HG03045 (cell line): Measurements from ENCODE around the gene CACNA1B.
"Not testable (repeated sequence)": the region's sequence is repeated elsewhere in the genome, so short reads cannot be mapped to it uniquely, and the experiment has no call there.

Experiments used
- ATAC-seq: cut with Tn5 transposase; IDR thresholded peaks from one replicate; pipeline ENCODE4 v1.9.1; 2021; ENCODE audit warnings: mild to moderate bottlenecking, moderate library complexity; ENCODE audit not compliant: unreplicated experiment

The CACNA1B gene

DNA sequence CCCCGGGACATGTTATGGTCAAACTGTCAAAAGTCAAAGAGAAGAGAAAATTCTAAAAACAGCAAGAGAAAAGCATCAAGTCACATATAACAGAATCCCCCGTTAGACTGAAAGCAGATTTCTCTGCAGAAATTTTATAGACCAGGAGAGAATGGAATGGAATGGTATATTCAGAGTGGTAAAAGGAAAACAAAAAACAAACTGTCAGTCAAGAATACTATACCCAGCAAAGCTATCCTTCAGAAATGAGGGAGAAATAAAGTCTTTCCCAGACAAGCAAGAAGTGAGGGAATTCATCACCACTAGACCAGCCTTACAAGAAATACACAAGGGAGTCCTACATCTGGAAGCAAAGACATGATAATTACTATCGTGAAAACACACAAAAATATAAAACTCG, 208.0 kb downstream of the CACNA1B start:
- no peak for ATAC-seq

- not testable (repeated sequence) for ATAC-seq
Observed at GRCh38 chr9:138092057-138092456, 214.5 kb downstream of the CACNA1B start.

DNA sequence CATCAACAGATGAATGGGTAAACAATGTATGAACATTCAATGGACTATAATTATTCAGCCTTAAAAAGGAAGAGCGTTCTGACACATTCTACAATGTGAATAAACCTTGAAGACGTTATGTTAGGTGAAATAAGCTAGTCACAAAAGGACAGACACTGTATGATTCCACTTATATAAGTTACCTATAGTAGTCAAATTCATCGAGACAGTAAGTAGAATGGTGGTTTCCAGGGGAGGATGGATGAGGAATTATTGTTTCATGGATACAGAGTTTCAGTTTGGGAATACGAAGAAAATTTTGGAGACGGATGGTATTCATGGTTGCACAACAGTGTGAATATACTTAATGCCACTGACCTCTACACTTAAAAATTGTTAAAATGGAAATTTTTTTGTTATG, 216.4 kb downstream of the CACNA1B start:
- no peak for ATAC-seq

GRCh38 chr9:138095813-138096518, 218.4 kb downstream of the CACNA1B start:
- ATAC-seq: no peak

DNA sequence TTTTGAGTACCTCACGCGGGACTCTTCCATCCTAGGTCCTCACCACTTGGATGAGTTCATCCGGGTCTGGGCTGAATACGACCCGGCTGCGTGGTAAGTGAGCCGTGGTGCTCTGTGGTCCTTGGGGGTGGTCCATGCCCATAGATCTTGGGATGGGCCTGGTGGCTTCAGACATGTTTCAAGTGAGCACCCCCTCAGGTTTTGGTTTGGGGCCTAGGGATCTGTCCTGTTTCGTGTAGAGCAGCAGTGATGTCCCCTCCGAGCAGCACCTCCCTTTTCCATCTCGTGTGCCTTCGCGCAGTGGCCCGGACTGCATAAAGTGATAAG, 218.9 kb downstream of the CACNA1B start:
- no peak for ATAC-seq

DNA sequence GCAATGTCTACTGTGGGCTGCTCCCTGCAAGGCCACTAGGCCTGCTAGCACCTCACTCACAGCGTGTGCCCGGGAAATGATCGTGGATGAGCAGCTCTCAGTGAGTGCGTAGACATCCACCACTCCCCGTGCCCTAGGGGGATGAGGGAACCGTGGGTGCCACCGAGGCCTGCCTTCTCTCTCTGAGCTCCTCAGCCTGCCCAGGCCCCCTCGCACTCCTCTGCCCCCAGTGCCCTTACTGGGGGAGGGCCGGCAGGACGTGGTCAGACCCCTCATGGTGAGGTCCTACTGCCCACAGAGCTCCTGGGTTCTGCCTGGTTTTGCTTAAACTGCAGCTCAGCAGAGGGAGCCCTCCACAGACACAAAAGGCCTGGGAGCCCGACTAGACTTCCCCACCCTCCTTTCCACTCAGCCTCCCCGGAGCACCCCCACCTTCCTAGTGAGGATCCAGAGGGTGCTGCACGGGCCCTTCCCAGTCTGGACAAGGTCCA, 220.0 kb downstream of the CACNA1B start:
- no peak for ATAC-seq

- ATAC-seq: no peak
Observed at GRCh38 chr9:138098116-138098907, 220.7 kb downstream of the CACNA1B start.

DNA sequence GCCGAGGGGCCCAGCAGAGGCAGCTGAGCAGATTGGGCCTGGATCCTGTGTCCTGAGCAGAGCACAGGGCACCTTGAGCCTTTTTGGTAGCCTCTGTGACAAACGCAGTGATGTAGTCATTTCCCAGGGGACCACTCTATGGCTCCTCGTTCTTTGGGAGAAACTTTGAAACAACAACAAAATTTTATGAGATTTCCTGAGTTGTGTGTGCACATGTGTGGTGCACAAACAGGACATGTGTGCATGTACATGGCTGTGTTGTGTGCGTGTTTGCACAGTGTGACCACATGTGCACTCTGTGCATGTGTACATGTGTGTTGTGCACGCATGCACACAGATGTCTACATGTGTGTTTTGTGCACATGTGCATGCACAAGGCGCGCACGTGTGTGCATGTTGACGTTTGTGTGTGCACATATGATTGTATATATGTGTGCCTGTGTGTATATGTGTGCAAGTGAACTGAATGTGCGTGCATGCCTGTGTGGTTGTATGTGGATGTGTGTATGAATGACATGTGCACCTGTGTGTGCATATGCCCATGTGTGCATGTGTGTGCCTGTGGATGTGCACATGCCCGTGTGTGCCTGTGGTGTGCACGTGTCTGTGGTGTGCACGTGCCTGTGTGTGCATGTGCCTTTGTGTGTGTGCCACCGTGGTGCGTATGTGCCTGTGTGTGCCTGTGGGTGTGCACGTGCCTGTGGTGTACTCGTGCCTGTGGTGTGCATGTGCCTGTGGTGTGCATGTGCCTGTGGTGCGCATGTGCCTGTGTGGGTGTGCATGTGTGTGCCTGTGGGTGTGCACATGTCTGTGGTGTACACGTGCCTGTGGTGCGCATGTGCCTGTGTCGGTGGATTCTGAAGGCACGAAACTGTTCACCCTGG, 221.6 kb downstream of the CACNA1B start:
- no peak for ATAC-seq

DNA sequence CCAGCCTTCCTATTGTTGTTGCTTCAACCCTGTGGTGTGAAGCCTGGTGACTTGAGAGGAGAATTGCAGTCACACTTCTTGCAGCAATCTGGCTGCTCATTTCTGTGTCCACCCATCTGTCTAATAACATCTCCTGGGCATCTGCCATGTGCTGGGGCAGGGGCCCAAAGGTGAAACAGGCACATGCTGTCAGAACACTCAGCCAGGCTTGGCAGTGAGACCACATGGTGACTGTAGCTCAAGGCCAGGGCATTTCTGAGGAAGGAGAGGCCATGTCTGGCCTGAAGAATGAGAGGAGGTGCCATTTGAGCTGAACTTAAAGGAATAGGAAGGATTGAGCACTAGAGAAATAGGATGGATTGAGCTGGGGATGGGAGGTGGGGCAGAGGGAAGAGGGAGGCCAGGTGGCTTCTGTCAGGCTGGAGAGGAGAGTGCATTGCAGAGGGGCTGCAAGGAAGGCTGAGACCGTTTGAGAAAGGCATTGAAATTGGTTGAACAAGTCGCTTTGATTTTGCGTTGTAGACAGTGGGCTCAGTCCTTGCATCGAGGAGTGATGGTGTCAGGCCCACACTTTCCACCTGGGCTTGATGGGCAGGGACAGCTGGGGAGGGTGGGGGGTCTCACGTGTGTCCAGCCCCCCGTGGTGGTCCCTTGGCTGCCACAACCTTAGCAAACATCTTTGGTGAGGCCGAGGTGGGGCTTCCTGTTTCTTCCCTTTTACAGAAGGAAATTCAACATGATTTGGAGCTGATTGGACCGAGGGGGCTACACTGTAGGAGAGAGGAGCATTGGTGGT, 222.4 kb downstream of the CACNA1B start:
- ATAC-seq: no peak

GRCh38 chr9:138100711-138101350, 223.2 kb downstream of the CACNA1B start:
- ATAC-seq: no peak

- no peak for ATAC-seq
Observed at GRCh38 chr9:138101444-138102234, 224.1 kb downstream of the CACNA1B start.

DNA sequence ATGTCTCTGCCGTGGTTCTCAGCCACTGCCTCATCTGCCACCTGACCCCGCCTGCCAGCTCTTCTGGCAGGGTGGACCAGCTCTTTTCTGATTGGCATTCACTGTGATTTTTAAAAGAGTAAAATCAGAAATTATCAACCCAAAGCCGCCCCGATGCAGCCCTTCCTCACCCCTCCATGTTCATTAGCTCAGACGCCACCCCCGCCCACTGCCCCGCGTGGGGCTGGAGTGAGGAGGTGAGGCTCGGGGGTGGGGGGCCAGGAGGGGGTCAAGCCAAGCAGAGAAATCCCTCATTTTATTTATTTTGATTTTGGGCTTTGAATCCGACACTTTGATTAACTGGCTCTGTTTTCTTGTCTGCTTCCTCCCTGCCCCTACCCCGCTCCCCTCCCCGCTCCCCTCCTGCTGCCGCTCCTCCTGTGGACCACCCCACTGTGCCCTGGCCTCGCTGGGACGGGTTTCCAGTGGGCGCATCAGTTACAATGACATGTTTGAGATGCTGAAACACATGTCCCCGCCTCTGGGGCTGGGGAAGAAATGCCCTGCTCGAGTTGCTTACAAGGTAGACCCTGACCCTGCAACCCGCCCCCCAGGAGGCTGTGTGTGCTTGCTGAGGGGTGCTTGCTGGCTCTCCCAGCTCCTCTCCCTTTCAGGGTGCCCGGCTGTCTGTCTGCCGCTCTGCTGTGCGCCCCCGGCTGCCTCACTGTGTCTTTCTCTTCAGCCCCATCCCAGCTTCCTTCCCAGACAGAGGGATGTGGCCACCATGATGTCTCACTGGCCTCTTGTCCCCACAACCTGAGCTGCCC, 224.9 kb downstream of the CACNA1B start:
- ATAC-seq: no peak

DNA sequence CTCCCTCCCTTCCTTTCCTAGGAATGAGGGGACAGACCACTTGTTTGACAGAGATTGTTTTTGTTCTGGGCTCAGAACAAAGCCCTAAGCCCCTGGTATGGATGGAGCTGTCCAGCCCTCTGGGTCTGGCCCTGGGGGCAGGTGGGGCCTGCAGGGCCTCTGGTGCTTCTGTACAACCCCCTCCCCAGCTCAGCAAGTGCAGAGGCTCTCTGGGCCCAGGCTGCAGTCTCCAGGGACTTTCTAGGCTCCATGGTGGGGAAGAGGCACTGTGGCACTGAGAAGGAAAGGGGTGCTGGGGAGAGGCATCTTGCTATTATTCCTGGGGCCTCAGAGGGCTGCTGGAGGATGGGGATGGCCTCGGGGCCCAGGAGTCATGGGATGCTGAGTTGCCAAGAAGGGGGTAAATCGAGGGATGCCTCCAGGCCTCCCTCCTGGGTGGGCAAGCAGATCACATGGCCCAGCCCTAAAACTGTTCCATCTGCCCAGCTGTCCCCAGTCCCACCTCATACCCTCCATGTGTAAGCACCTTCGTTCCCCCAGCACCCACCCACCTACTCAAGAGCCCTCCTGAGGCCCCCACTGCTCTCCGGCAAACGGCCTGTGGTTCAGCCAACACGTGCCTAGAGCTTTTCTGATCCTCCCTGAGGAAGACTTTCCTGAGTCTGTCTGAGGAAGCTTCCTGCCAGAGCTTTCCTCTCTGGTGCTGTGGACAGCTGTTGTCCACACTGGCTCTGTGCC, 225.7 kb downstream of the CACNA1B start:
- ATAC-seq: no peak

GRCh38 chr9:138103849-138104206, 226.2 kb downstream of the CACNA1B start:
- ATAC-seq: no peak

DNA sequence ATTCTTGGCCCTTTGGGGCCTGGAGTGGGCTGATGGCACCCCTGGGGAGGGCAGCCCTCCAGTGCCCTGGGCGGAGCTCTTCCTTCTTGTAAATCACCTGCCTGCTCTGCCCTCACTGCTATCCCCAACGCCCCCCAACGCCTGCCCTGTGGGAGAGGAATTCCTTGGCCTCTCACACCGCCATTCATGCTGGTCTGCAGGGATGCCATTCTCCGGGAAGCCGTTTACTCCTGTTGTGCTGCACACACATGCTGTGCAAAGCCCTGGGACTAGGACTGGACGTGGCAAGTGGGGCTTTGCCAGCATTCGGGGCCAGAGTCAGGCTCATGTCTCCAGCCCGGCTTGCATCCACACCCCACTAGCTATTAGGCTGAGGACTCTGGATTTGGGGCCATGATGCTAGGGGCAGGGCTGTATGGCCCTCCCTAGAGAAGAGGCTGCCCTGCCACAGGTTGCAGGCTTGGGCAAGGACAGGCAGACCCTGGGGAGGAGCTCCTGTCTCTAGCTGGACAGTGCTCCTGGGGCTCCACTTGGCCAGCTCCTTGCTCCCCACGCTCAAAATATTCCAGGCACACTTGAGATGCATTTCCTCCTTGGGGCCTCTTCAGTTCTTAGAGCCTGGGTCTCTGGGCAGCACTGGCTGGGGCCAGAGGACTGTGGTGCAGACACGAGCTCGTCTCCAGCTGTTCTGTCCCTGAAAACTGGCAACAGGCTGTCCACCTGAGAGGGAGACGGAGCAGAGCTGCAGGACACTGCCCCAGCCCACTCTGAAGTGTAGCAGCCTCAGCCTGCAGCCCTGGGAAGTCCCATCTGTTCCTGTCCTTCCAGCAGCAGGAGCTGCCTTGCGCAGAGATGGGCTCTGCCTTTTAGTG, 226.9 kb downstream of the CACNA1B start:
- ATAC-seq: no peak

GRCh38 chr9:138105123-138105415, 227.5 kb downstream of the CACNA1B start:
- ATAC-seq: no peak
